Measurements from ENCODE around the gene PROKR1.
"Not testable (repeated sequence)": the region's sequence is repeated elsewhere in the genome, so short reads cannot be mapped to it uniquely, and the experiment has no call there.

DNA sequence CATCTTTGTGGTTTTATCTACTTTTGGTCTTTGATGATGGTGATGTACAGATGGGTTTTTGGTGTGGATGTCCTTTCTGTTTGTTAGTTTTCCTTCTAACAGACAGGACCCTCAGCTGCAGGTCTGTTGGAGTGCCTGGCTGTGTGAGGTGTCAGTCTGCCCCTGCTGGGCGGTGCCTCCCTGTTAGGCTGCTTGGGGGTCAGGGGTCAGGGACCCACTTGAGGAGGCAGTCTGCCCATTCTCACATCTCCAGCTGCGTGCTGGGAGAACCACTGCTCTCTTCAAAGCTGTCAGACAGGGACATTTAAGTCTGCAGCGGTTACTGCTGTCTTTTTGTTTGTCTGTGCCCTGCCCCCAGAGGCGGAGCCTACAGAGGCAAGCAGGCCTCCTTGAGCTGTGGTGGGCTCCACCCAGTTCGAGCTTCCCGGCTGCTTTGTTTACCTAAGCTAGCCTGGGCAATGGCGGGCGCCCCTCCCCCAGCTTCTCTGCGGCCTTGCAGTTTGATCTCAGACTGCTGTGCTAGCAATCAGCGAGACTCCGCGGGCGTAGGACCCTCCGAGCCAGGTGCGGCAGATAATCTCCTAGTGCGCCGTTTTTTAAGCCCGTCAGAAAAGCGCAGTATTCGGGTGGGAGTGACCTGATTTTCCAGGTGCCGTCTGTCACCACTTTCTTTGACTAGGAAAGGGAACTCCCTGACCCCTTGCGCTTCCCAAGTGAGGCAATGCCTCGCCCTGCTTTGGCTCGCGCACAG, 36.0 kb downstream of the PROKR1 start:
- TF ChIP-seq, protein P1, sequence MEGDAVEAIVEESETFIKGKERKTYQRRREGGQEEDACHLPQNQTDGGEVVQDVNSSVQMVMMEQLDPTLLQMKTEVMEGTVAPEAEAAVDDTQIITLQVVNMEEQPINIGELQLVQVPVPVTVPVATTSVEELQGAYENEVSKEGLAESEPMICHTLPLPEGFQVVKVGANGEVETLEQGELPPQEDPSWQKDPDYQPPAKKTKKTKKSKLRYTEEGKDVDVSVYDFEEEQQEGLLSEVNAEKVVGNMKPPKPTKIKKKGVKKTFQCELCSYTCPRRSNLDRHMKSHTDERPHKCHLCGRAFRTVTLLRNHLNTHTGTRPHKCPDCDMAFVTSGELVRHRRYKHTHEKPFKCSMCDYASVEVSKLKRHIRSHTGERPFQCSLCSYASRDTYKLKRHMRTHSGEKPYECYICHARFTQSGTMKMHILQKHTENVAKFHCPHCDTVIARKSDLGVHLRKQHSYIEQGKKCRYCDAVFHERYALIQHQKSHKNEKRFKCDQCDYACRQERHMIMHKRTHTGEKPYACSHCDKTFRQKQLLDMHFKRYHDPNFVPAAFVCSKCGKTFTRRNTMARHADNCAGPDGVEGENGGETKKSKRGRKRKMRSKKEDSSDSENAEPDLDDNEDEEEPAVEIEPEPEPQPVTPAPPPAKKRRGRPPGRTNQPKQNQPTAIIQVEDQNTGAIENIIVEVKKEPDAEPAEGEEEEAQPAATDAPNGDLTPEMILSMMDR (IDR thresholded peaks at IDR 0.05) = not testable (repeated sequence)
- not testable (repeated sequence) for TF ChIP-seq POLR2A (IDR thresholded peaks at IDR 0.05)

Data from heart left ventricle (tissue), 13 donors.